GM12865 (cell line): ENCODE results near the gene OR5T1.

Experiments
- DNase-seq: peaks from one replicate; pipeline ENCODE4 v3.0.0; 2010; ENCODE audit warnings: low read depth
- H3K4me3 ChIP-seq: 2 replicates; pipeline ENCODE4 v1.5.1; 2011; ENCODE audit warnings: mild to moderate bottlenecking, low read depth, low read length, control low read depth
- CTCF ChIP-seq: IDR thresholded peaks from 2 replicates; pipeline ENCODE4 v1.5.1; 2011; ENCODE audit warnings: low read length, control low read depth, low read depth, inconsistent platforms; ENCODE audit not compliant: insufficient read depth; ENCODE audit errors: missing control alignments

The OR5T1 gene

DNA sequence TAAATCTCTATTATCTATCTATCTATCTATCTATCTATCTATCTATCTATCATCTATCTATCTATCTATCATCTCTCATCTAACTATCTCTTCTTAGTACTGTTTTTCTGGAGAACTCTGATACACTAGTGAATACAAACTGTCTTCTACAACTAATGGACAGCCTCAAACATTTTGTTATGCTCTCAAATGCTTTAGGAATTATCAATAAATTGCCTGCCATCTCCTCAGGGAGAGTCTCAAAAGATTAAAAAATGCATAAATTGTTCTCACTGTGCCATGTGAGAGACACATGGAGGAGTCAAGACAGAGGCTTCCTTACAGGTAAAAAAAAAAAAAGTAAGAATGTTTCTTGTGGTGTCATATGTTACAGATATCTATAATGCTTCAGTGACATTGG lies 40.9 kb downstream of the OR5T1 start, which contains the start of gene OR8K3:
OR8K3 (plus strand) TSS at position 301 of the 400 bp plus-strand sequence. CDS start 3,163 bp downstream, outside the sequence.
- no peak for TF ChIP-seq CTCF
- no peak within 1 kb of the TSS for H3K4me3 ChIP-seq
- DNase-seq: no peak
